K562 (cell line): ENCODE measurements around the gene PTPRM. TPM values are rescaled to one million over a fixed set of nuclear protein-coding genes. Genes with fewer than 3 reads are reported as not detected.

Source experiments
- ATAC-seq: fragments of 200-7000 bp; cut with Tn5 transposase; 3 replicates; pipeline ENCODE4 v1.9.1; 2020; ENCODE audit warnings: moderate library complexity
- BruUV-seq: library from RNA; stranded (reverse); fragments of 400-500 nt; replicated peaks from 2 replicates; lab custom pipeline; 2021; lab: Mats Ljungman, UMichigan
- CTCF ChIA-PET: fragments of 300-600 bp; formaldehyde crosslinking; extraction: SDS; loops from one replicate; lab custom pipeline; 2021; ENCODE audit warnings: low intra/inter-chr PET ratio; lab: Yijun Ruan, JAX
- POLR2A ChIA-PET: fragments of 300-600, 350-650 bp; sonication (Branson Sonifier 250); formaldehyde crosslinking; extraction: SDS; loops from one replicate; lab custom pipeline; 2021; ENCODE audit warnings: antibody characterized with exemption, inconsistent platforms; lab: Yijun Ruan, JAX
- DNase-seq, 4 experiments: peaks; one replicate each; pipeline versions ENCODE4 v3.0.0 to v3.0.0-alpha.2; 2011 to 2018; ENCODE audit warnings: low spot score in 3 of 4, mixed read lengths in 3 of 4; ENCODE audit errors: extremely low read depth in 1 of 4
- FAIRE-seq: peaks from 2 replicates; lab custom pipeline; 2011; peaks lifted over from hg19 to GRCh38; lab: Jason Lieb, UNC
- H2AFZ ChIP-seq: 2 replicates; pipeline ENCODE4 v1.6.0; 2011; ENCODE audit warnings: low read depth, low read length, control low read depth, inconsistent platforms
- H3K27ac ChIP-seq: fragments of 200-600 bp; 3 replicates; pipeline ENCODE4 v1.8.0; 2011; ENCODE audit warnings: low read depth, mild to moderate bottlenecking, control low read depth, inconsistent platforms, low read length, moderate library complexity, mixed read lengths; ENCODE audit errors: extremely low read depth
- H3K27me3 ChIP-seq, 2 experiments: fragments of 300-600 bp in 1 of 2; 2 replicates in 1 of 2; 3 replicates in 1 of 2; pipeline versions ENCODE4 v1.6.0 to v1.8.0; 2011; ENCODE audit warnings: inconsistent platforms in 2 of 2, low read length in 2 of 2, mild to moderate bottlenecking in 1 of 2, mixed read lengths in 1 of 2, moderate library complexity in 1 of 2; ENCODE audit not compliant: control insufficient read depth in 2 of 2, insufficient read depth in 2 of 2
- H3K36me3 ChIP-seq: fragments of 300-600 bp; 3 replicates; pipeline ENCODE4 v1.8.0; 2011; ENCODE audit warnings: mild to moderate bottlenecking, low read length, inconsistent platforms; ENCODE audit not compliant: control insufficient read depth, insufficient read depth
- H3K4me1 ChIP-seq, 2 experiments: fragments of 200-600 bp in 1 of 2; replicated peaks in 1 of 2; 2 replicates in 1 of 2; 3 replicates in 1 of 2; pipeline versions ENCODE4 v1.5.1 to v1.8.0; 2011; ENCODE audit warnings: inconsistent platforms in 2 of 2, low read length in 2 of 2, mild to moderate bottlenecking in 1 of 2, mixed read lengths in 1 of 2, moderate library complexity in 1 of 2; ENCODE audit not compliant: control insufficient read depth in 2 of 2, insufficient read depth in 2 of 2
- H3K4me2 ChIP-seq: 2 replicates; pipeline ENCODE4 v1.6.1; 2011; ENCODE audit warnings: low read length, control low read depth, inconsistent platforms, mixed read lengths; ENCODE audit not compliant: insufficient read depth
- H3K4me3 ChIP-seq: fragments of 200-600 bp; sonication (generic), shearing (Covaris generic); 2 replicates; pipeline ENCODE4 v1.5.1; 2016; ENCODE audit warnings: control low read depth, inconsistent platforms
- H3K79me2 ChIP-seq: fragments of 200-600 bp; 3 replicates; pipeline ENCODE4 v1.8.0; 2011; ENCODE audit warnings: low read length, inconsistent platforms; ENCODE audit not compliant: control insufficient read depth, insufficient read depth
- H3K9ac ChIP-seq, 2 experiments: 2 replicates each; pipeline versions ENCODE4 v1.6.0 to v1.6.1; 2011; ENCODE audit warnings: low read depth in 2 of 2, low read length in 2 of 2, control low read depth in 1 of 2, inconsistent platforms in 1 of 2, mild to moderate bottlenecking in 1 of 2, mixed read lengths in 1 of 2; ENCODE audit not compliant: insufficient read depth in 1 of 2
- H3K9me1 ChIP-seq: one replicate; pipeline ENCODE4 v1.6.0; 2011; ENCODE audit warnings: inconsistent platforms, mild to moderate bottlenecking, low read length, moderate library complexity; ENCODE audit not compliant: control insufficient read depth, insufficient read depth
- H3K9me3 ChIP-seq: replicated peaks from 2 replicates; pipeline ENCODE4 v1.5.1; 2011; ENCODE audit warnings: low read depth, low read length, inconsistent platforms; ENCODE audit not compliant: control insufficient read depth, insufficient read depth
- H4K20me1 ChIP-seq: replicated peaks from 2 replicates; pipeline ENCODE4 v1.6.1; 2011; ENCODE audit warnings: low read length, inconsistent platforms, mixed read lengths; ENCODE audit not compliant: control insufficient read depth, insufficient read depth
- ESRRB ChIP-seq: fragments of 250-450 bp; sonication (Bioruptor Pico); IDR thresholded peaks from 2 replicates; pipeline ENCODE4 v1.5.0; 2020; ENCODE audit warnings: mild to moderate bottlenecking, moderate library complexity, borderline replicate concordance
- KAT2B ChIP-seq: IDR thresholded peaks from one replicate; pipeline ENCODE4 v1.6.1; 2012; ENCODE audit warnings: low read depth, mild to moderate bottlenecking, control low read depth, inconsistent platforms, low read length, moderate library complexity
- OTX1 ChIP-seq: fragments of 450-650 bp; formaldehyde crosslinking; IDR thresholded peaks from 2 replicates; pipeline ENCODE4 v1.4.0; 2022; ENCODE audit warnings: mild to moderate bottlenecking
- SETDB1 ChIP-seq: IDR thresholded peaks from one replicate; pipeline ENCODE4 v1.6.1; 2012; ENCODE audit warnings: low read length, control low read depth, inconsistent platforms
- SP1 ChIP-seq: sonication (generic); formaldehyde crosslinking; IDR thresholded peaks from 2 replicates; pipeline ENCODE4 v1.8.1; 2022; ENCODE audit warnings: mild to moderate bottlenecking, missing genetic modification reagents
- ZNF584 ChIP-seq: fragments of 200-800 bp; sonication (Bioruptor generic); IDR thresholded peaks from 2 replicates; pipeline ENCODE4 v1.6.1; 2016; ENCODE audit warnings: low read depth, mild to moderate bottlenecking, missing genetic modification characterization, missing compliant biosample characterization
- WGBS: fragments of 100-300 bp; shearing (Covaris generic); methylation state at CpG from one replicate; pipeline ENCODE4 v1.1.6; 2016; ENCODE audit warnings: low coverage, mixed read lengths; ENCODE audit not compliant: insufficient coverage; ENCODE audit errors: missing lambda C conversion rate; 5-methylcytosine and 5-hydroxymethylcytosine counted together
- in situ Hi-C: fragments of 300-500 bp; cut with MboI; formaldehyde crosslinking; loops from 4 replicates; pipeline ENCODE4 v1.15.0; 2018; ENCODE audit warnings: inconsistent platforms, mixed read lengths
- intact Hi-C: fragments of 100-400 bp; cut with micrococcal nuclease; formaldehyde crosslinking; loops from 2 replicates; pipeline ENCODE4 v1.14.2; 2022
- polyA plus RNA-seq, 8 experiments: library from polyadenylated mRNA; depleted of rRNA in 4 of 8; stranded (reverse) in 5 of 8; unstranded in 3 of 8; fragments of >200 nt; fragmentation: Nextera tagmentation in 2 of 8; fragmentation: Illumina TruSeq in 1 of 8; extraction: Ambion mirVana in 2 of 8; extraction: Trizol in 1 of 8; gene quantifications; 2 replicates each; pipeline versions ENCODE4 v1.2.1 to v1.2.3, GENCODE V29; 2011 to 2014; ENCODE audit warnings: inconsistent platforms in 1 of 8, missing spikeins in 1 of 8
- total RNA-seq, 7 experiments: library from RNA; depleted of rRNA in 6 of 7; stranded (reverse); fragments of >200 nt in 6 of 7; fragmentation: Illumina TruSeq in 2 of 7; extraction: Trizol in 2 of 7; gene quantifications; 2 replicates each; pipeline versions ENCODE4 v1.2.1 to v1.2.3, GENCODE V29; 2011 to 2021; ENCODE audit warnings: low replicate concordance in 1 of 7
- TF ChIP-seq, protein P1 (sequence below), 2 experiments: fragments of 150-350 bp in 1 of 2; IDR thresholded peaks; 2 replicates each; pipeline ENCODE4 v1.6.1; 2012 to 2016; ENCODE audit warnings: low read depth in 2 of 2, low read length in 2 of 2, mild to moderate bottlenecking in 1 of 2, moderate library complexity in 1 of 2

The PTPRM gene
- total and polyA plus RNA-seq, 9 of the 15 experiments (the other 6 are each of a cell fraction or from before 2014, with no cell fraction given), result 0.03 to 0.16 (median 0.08) TPM; not detected in 3

DNA sequence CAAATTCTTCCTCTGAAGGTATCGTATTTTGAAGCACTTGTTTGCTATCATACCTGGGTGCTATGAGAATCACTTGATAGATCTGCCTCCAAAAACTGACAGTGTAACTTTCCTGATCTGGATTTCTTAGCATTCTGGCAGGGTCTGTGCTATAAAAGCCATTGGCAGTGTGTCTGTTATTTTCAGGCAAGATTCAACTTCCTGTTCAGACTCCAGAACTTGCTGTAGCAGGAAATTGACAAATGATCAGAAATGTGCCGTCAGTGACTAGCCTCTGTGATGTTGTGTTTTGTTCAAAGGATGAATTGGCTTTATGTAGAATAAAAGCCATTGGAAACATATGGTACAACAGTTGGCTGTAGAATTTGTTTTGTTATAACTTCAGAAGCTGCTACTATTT, 273.3 kb downstream of the PTPRM start:
- Histone ChIP-seq H3K9me1 (no peaks in the 10 kb centered on the region), H3K9me3 (no peaks in the 10 kb centered on the region), H4K20me1 (no peaks in the 10 kb centered on the region), H3K36me3 (no peaks in the 10 kb centered on the region), H3K27ac (no peak overlapping the region), H3K4me1 (no peaks in the 10 kb centered on the region), H3K79me2 (no peaks in the 10 kb centered on the region), H2AFZ (no peak overlapping the region), H3K4me3 (no peak overlapping the region), H3K4me2 (no peak overlapping the region), H3K9ac (no peak overlapping the region), H3K27me3 (no peaks in the 10 kb centered on the region)
- in situ Hi-C loops, result no loop called here
- FAIRE-seq (no peak), ATAC-seq (no peak), DNase-seq (no peak)
- intact Hi-C loops, result no loop called here
- POLR2A ChIA-PET, result no interaction called here
- no TSS peak for BruUV-seq
- WGBS, result 2% methylated on average over 2 of the region's 2 CpGs
- TF ChIP-seq KAT2B (no peak), OTX1 (no peak), ZNF584 (CRISPR knock-in tag) (no peak), SP1 (CRISPR knock-in tag) (no peak), ESRRB (CRISPR knock-in tag) (no peak), SETDB1 (no peak)
- TF ChIP-seq, protein P1, sequence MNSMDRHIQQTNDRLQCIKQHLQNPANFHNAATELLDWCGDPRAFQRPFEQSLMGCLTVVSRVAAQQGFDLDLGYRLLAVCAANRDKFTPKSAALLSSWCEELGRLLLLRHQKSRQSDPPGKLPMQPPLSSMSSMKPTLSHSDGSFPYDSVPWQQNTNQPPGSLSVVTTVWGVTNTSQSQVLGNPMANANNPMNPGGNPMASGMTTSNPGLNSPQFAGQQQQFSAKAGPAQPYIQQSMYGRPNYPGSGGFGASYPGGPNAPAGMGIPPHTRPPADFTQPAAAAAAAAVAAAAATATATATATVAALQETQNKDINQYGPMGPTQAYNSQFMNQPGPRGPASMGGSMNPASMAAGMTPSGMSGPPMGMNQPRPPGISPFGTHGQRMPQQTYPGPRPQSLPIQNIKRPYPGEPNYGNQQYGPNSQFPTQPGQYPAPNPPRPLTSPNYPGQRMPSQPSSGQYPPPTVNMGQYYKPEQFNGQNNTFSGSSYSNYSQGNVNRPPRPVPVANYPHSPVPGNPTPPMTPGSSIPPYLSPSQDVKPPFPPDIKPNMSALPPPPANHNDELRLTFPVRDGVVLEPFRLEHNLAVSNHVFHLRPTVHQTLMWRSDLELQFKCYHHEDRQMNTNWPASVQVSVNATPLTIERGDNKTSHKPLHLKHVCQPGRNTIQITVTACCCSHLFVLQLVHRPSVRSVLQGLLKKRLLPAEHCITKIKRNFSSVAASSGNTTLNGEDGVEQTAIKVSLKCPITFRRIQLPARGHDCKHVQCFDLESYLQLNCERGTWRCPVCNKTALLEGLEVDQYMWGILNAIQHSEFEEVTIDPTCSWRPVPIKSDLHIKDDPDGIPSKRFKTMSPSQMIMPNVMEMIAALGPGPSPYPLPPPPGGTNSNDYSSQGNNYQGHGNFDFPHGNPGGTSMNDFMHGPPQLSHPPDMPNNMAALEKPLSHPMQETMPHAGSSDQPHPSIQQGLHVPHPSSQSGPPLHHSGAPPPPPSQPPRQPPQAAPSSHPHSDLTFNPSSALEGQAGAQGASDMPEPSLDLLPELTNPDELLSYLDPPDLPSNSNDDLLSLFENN (IDR thresholded peaks at IDR 0.05; ENCODE audit: low read depth in 2 of 2, low read length in 2 of 2), result no peak
- CTCF ChIA-PET, result no interaction called here
